ENCODE data around the gene ELAC1.
"Not testable (repeated sequence)": the region's sequence is repeated elsewhere in the genome, so short reads cannot be mapped to it uniquely, and the experiment has no call there.

ELAC1 gene

GRCh38 chr18:50967714-50968661 lies at the start of gene ELAC1:
Gene ELAC1 (plus strand): TSS chr18:50968040. CDS start chr18:50974405, 6,365 bp downstream.
- peak; percentile 45 for DNase-seq (ENCODE audit: low read depth)

- DNase-seq (ENCODE audit: low read depth), result no peak
Observed at GRCh38 chr18:50918153-50918552, 49.7 kb upstream of the ELAC1 start.

DNA sequence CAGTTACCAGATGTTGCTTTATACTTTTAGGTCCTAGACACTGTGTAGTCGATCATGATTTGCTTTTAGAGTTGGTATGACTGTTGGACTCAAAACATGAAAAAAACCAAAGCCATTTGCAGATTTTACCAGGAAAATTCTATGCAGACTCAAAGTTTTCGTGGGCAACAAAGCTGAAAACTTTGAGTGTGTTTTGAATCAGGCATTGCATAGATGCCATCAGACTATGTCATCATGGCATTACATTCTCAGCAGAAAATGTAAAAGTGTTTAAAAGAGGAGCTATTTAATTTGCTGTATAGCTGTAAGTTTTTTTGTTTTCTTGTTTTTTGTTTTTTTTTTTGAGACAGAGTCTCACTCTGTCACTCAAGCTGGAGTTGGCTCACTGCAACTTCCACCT lies 43.5 kb upstream of the ELAC1 start:
- DNase-seq (ENCODE audit: low read depth), result no peak

DNA sequence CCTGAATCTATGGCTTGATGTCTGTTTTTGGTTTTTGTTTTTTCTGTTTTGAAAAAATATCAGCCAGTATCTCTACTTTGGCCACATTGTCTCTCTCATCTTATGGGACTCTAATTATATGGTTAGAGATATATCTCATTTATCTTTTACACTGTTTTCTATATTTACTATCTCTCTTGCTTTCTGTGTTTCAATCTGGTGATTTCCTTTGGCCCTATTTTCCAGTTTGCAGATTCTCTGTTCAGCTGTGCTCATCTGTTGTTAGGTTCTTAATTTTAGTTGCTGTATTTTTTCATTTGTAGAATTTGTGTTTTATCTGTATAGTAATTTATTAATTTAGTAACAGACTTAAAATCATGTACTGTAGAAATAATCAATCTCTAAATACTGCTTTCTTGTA lies 41.3 kb upstream of the ELAC1 start:
- DNase-seq (ENCODE audit: low read depth), result no peak

- no peak for DNase-seq (ENCODE audit: low read depth)
Observed at GRCh38 chr18:50928551-50928950, 39.3 kb upstream of the ELAC1 start.

DNA sequence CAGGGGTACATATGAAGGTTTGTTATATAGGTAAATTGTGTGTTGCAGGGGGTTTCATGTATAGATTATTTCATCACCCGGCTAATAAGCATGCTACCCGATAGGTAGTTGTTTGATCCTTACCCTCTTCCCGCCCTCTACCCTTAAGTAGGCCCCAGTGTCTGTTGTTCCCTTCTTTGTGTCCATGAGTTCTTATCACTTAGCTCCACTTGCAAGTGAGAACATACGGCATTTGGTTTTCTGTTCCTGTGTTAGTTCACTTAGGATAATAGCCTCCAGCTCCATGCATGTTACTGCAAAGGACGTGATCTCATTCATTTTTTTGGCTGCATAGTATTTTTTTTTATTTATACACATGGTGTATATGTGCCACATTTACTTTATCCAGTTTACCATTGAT lies 34.2 kb upstream of the ELAC1 start:
- DNase-seq (ENCODE audit: low read depth), result no peak

DNA sequence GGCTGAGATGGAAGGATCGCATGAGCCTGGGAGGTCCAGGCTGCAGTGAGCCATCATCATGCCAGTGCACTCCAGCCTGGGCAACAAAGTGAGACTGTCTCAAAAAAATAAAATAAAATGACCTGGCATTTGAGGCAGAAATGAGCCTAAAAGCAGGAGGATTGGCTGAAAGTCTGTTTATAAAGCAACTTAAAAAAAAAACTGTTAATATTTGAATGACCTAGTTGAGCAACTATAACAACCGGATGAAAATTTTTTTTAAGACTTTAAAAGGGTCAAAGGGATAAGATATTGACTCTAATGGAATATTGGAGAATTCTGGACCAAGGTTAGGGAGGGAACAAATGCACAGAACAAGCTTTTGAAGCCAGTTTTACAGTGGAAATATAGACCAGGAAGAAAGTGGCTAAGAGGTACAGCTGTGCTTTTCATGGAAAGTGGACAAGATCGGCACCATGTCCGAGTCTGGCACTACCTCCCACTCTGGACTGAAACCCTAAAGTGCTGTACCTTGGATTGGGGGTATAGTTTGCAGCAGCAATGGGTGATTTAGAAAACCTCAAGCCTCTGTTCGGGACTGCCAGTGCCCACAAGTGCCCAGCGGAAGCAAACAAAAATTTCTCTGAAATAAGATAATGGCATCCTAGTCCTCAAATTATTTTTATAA lies 33.2 kb upstream of the ELAC1 start:
- DNase-seq (ENCODE audit: low read depth), result no peak

DNA sequence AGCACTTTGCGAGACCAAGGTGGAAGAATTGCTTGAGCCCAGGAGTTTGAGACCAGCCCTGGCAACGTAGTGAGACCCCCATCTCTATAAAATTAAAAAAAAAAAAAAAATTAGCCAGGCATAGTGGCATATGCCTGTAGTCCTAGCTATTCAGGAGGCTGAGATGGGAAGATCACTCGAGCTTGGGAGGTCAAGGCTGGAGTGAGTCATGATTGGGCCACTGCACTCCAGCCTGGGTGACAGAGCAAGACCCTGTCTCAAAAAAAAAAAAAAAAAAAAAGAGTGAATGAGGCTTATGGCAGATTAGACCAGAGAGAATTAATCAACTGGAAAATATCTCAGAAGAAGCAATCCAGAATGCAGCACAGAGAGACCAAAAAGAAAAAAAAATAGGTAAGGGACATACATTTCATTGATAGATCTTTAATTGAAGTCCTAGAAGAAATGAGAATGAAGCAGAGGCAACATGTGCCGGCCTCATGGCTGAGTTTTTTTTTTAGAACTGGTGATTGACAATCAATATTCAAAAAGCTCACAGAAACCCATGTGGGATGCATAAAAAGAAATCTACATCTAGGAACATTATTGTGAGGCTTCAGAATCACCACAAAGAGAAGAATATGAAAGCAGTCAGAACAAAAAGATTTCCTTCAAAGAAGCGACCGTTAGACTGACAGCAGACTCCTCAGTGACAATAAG lies 32.2 kb upstream of the ELAC1 start:
- no peak for DNase-seq (ENCODE audit: low read depth)

- no peak for DNase-seq (ENCODE audit: low read depth)
Observed at GRCh38 chr18:50937183-50937582, 30.7 kb upstream of the ELAC1 start.

GRCh38 chr18:50938912-50939311 lies 28.9 kb upstream of the ELAC1 start:
- DNase-seq (ENCODE audit: low read depth), result no peak

DNA sequence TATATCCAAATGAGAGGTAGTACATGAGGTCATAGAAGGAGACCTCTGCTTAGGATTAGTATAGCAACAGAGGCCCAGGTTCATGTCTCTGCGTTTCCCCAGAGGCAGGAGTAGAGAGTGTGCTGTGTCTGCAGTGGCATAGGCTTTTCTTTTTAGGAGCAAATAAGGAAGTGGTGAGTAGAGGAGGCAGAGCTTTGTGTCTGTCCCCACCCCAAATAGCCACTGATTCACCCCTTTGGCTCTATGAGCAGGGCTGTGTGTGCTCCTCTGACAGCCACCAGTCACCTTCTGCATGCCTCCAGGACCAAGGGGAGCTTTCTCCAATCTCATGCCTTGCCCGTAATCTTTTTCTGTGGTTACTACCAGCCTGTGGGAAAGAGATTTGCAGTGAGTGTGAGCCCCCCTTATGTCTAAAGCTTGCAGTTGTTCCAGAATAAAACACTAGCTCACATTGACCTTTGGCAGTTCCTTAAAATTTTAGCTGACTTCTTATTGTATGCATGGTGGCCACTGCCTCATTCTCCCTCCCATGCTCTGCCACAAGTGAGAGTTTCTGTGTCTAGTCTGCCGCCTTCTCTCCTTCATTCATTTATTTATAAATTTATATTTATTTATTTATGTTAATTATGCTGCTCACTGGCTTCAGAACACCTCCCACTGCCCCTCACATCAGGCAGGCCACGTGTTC lies 23.5 kb upstream of the ELAC1 start:
- DNase-seq (ENCODE audit: low read depth), result no peak

- not testable (repeated sequence) for DNase-seq (ENCODE audit: low read depth)
Observed at GRCh38 chr18:50945918-50946317, 21.9 kb upstream of the ELAC1 start.

GRCh38 chr18:50947899-50948298 lies 19.9 kb upstream of the ELAC1 start:
- no peak for DNase-seq (ENCODE audit: low read depth)

DNA sequence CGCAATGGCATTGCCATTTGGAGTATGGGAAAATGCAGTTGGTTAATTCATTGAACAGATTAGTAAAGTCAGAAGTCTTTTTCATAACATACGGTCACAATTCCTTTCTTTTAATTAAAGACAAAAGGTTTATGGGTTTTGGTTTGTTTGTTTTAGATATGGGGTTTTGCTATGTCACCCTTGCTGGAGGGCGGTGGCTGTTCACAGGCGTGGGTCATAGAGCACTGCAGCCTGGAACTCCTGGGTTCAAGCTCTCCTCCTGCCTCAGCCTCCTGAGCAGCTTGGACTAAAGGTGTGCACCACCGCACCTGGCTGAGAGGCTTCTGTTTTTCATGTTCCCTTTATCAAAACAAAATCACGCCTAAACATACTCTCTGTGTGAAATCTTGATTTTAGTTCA lies 18.7 kb upstream of the ELAC1 start:
- DNase-seq (ENCODE audit: low read depth), result no peak

DNA sequence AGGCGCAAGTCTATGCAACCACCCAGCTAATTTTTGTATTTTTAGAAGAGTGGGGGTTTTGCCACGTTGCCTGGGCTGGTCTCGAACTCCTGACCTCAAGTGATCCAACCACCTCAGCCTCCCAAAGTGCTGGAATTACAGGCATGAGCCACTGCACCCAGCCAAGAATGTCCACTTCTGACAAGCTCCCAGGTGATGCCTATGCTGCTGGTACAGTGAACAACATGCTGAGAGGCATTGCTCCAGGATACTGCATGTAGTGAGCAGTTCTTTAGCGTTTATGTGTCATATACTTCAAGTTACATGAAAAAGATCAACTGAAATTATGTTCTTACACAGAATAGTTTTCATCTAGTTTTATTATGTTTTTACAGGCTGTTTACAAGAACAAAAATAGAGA lies 17.2 kb upstream of the ELAC1 start:
- no peak for DNase-seq (ENCODE audit: low read depth)

- no peak for DNase-seq (ENCODE audit: low read depth)
Observed at GRCh38 chr18:50953822-50954221, 14.0 kb upstream of the ELAC1 start.

- DNase-seq (ENCODE audit: low read depth), result no peak
Observed at GRCh38 chr18:50955253-50955652, 12.6 kb upstream of the ELAC1 start.

DNA sequence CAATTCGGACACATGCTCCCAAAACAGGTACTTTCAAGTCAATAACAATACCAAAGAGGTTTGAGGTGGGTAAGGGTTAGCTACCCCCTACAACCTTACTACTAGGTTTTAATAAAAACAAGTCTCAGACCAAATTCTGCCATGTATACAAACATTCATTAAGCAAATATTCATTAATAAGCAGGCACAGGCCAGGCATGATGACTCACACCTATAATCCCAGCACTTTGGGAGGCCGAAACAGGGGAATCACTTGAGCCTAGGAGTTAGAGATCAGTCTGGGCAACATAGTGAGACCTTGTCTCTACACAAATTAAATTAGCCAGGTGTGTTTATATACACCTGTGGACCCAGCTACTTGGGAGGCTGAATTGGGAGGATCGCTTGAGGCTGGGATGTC lies 11.7 kb upstream of the ELAC1 start:
- DNase-seq (ENCODE audit: low read depth), result no peak

DNA sequence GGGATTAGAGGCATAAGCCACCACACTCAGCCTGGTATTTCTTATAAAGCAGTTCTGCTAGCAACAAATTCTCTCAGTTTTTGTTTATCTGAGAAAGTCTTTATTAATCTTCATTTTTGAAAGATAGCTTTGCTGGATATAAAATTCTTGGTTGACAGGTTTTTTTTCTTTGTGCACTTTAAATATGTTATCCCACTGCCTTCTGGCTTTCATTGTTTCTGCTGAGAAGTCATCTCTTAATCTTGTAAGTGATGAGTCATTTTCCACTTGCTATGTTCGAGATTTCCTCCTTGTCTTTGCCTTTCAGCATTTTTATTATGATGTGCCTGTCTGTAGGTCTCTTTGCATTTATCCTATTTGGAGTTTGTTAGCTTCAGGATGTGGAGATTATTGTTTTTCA lies 5.9 kb upstream of the ELAC1 start:
- no peak for DNase-seq (ENCODE audit: low read depth)

DNA sequence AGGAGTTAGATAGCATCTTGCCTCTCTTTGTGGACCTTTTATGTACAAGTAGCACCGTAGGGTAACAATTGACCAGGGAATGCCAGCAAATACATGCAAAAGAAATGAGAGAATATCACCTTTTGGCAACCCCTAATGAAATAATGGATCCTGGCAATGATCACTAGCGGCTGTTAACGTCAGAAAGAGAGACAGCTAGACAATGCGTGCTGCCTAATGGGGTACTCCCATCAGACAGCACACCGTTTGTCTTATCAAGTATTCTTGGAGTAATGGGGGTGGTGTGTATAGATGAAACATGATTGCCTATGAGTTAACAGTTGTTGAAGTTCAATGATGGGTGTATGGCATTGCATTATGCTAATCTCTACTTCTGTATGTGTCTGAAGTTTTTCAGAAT lies 1.6 kb downstream of the ELAC1 start:
- DNase-seq (ENCODE audit: low read depth), result no peak

- DNase-seq (ENCODE audit: low read depth), result no peak
Observed at GRCh38 chr18:50970006-50970405, 2.2 kb downstream of the ELAC1 start.

- DNase-seq (ENCODE audit: low read depth), result not testable (repeated sequence)
Observed at GRCh38 chr18:50972404-50972803, 4.6 kb downstream of the ELAC1 start.

Data from activated T-cell treated with anti-CD3 and anti-CD28 coated beads for 1 hour (primary cell).